HG02943 (cell line): ENCODE data around the gene KCTD17.
"Not testable (repeated sequence)": the region's sequence is repeated elsewhere in the genome, so short reads cannot be mapped to it uniquely, and the experiment has no call there.

Source experiments
- ATAC-seq: cut with Tn5 transposase; IDR thresholded peaks from one replicate; pipeline ENCODE4 v1.9.1; 2021; ENCODE audit warnings: mild to moderate bottlenecking, low read depth, moderate library complexity; ENCODE audit not compliant: unreplicated experiment

The KCTD17 gene

DNA sequence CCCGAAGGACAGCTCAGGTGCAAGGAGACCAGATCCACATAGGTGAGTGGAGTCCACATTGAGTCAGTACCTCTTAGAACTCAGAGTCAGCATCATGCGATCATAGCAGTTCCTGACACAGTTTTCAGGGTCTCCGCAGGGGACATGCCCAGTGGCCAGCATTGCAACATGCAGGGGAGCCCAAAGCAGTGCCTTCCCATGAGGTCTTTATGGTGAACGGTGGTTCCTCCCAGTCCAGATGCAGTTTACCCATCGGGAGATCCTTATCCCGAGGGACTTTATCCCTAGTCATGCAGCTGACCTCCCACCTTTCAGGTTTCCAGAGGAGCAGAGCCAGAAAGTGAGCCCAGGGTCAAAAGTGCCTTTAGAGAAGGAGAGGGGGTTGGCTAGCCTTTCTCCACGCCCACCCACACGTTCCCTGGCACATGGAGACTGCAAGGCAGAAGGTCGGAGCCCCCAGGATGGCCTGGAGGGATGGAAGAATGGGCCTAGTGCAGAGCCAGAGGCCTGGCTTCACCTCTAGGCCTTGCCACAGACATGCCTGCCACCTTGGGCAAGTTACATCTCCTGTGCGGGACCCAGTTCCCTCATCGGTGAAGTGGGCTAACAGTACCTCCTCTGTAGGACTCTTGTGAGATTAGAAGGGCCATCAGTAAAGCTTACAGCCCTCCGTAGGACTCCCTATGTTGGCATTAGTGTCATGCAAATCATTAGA, 6.4 kb downstream of the KCTD17 start:
- ATAC-seq: no peak

DNA sequence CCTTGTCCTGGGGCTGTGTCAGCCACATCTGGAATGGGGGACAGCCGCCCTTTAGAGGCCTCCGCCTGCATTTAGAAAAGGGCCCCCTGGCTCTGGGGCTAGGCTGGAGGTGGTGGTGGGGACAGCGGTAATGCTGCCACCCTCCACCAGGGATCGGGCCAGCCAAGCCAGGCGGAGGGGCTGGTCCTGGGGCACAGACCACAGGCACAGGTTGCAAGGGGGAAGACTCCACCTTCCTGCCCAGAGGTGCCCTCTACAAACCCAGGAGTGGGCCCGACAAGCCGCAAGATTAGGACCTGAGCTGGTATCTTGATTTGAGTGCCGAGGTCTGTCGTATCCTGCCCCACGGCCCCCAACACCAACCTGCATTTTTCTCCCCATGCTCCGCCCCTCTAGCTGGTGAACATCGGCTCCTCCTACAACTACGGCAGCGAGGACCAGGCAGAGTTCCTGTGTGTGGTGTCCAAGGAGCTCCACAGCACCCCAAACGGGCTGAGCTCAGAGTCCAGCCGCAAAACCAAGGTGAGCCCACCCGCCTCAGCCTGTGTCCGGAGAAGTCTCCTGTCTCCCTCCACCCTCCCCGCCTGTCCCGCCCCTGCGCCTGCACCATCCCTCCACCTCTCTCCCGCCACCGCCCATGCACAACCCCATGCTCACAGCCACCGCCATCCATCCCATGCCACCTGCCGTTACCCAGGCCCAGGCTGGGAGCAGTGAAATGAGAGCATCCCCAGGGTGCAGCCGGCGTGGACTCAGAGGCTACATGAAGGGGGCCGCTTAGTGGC, 7.6 kb downstream of the KCTD17 start:
- ATAC-seq: no peak

DNA sequence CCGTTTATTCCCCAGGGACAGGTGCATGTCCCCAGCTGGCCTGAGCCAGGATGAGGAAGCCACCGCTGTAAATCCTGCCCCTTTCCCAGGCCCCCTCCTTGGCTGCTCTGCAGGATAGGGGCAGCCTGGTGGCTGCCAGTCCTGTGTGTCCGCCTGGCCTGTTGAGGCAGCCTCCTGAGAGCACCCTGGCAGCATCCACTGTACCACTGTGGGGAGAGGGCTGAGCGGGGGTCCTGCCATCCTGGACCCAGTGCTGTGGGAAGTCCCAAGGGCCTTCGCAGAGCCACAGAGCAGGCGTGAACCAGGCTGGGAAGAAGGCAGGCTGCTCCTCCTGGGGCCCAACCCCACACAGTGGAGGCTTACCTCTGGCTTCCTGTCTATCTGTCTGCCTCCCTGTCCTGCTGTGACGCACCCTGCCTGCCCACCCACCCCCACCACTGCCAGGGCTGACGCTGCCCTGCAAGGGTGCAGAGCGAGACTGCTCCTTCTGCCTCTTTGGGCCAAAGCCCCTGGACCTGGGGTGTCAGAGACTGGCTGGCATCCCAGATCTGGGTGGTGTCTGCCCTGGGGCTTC, 8.4 kb downstream of the KCTD17 start:
- ATAC-seq: no peak

DNA sequence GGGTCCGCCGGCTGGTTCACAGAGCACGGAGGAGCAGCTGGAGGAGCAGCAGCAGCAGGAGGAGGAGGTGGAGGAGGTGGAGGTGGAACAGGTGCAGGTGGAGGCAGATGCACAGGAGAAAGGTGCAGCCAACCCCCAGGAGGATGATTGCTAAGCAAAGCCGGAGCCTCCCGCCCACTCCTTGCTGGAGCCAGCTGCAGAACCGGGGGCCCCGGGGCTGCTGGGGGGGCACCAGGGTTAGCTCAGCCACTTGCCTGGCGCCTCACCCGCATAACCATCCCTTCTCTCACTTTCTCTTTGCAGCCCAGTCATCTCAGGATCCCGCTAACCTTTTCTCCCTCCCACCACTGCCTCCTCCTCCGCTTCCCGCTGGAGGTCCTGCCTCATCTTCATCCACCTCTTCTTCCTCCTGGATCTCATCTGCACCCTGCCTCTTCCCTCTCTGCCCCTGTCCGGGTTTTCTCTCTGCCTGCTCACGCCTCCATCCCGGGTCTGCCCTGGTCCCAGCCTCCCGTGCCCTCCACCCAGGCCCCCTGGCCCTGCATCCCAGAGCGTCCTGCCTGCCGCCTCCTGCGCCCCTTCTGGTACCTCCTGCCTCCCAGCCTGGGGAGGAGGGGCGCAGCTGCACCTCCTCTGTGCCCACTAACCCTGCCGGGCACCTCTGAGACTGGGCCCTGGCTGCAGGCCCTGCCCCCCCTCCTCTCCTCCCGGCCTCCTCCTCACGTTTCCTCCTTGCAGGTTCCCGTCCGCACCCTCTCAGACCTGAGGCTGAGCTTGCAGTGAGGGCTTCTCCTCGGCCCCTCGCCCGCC, 9.5 kb downstream of the KCTD17 start:
- ATAC-seq: no peak

DNA sequence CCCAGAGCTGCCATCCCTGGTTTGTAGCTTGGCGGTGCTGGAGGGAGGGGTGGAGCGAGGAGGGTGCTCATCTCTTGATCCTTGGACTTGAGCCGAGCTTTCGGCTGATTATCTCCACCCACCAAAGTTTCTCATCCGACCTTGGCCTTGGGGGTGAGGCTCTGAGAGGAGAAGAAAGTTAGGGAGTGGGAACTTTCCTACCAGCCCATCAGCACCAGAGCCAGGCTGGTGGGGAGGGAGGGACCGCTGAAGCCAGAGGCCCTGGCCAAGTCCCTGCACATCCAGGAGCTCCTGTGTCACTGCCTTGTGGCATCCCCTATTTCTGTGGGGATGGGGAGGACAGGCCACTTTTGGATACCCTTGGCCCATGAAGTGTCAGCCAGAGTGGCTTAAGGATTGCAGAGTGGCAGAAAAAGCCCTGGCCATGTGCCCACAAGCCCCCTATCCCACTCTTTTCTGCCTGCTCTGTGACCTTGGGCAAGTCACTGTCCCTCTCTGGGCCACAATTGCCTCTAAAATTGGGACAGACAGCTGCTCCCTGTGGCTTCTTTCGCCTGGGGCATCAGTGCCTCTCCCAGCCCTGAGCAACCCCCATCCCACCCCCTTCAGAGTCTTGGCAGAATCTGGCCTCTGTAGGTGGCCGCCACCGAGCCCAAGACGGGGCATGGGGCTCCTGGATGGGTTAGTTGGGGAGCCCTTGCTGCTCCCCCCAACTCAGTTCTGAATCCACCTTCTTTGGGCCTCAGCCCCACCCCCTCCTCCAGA, 10.3 kb downstream of the KCTD17 start:
- ATAC-seq: no peak

DNA sequence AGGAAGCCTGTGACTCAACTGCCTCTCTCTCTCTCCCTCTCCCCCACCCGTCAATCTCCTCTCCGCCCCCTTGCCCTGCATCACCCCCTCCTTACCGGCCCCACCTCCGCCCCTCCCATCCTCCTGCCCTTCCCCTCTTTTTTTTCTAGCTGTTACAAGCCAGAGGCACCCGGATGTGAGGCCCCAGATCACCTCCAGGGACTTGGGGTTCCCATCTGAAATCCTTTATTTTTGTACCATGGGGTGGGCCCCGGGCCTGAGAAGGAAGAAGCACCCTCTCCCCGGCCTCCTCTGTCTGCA, 10.8 kb downstream of the KCTD17 start:
- no peak for ATAC-seq

DNA sequence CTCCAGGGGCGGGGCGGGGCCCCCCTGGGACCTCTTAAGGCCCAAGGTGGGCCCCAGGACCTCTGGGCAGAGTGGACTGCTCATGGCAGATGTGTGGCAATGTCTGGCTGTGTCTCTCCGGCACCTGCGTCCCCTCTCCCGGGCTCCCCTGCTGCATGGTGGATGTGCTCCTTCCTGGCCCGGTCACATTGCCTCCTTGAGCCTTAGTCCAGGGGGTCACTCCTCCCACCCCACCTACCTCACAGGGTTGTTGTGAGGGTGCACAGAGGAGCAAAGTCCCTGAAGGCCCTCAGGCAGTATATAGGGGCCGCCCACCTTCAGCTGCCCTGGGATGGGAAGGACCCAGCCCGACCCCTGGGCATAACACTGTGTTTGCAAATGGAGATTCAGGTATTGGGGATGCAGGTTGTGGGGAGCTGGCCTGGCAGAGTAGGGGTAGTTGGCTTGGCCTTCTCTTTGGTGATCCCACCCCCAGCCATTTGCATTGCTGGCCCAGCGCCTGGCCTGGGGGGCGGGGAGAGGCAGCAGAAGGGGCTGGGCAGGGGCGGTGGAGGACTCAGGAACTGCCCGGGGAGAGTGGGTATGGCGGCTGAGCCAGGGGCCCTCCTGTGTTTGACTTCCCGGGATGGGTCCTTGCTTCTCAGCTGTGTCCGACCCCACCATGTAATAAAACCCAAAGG, 11.3 kb downstream of the KCTD17 start:
- ATAC-seq: no peak

DNA sequence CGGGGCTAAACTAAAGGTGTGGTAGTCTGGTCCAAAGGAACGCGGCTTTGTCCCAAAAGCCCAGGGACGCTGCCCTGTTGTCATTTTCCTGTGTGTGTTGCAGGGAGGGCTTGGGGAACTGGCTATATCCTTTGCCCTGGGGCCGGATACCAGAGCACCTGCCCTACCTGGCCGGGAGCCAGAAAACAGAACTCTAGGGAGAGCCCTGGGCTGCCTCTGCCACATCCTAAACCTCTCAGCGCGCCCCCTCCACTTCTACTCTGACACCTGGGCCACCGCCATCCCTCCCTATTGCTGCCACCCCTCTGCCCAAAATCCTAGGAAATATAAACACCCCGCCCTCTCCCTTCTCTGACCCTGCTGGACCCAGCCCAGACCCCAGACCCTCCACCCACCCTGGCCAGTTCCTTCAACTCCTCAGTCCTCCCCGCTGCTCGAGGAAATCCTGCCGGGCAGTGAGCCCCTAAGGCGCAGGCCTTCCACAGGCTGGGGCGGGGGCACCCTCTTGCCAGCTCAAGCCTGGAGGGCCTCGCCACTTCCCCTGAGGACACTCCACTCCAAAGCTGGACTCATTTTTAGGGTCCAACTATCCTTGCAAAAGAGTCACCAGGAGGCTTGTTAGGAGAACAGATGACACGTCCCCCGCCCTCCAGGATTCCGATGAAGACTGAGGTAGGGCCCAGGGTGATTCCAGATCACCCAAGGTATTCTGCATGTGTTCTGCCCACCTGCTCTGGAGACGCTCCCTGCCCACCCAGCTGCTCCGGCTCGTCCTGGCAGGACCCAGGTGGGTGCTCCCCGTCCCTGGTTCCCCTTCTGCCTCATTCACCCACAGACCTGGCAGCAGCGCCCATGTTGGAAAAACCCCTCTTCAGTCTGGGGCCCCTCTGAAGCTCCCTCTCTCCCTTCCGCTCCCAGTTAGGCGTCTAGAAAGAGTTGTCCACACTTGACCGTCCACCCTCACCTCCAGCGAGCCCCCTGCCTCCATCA, 12.2 kb downstream of the KCTD17 start:
- ATAC-seq: no peak

DNA sequence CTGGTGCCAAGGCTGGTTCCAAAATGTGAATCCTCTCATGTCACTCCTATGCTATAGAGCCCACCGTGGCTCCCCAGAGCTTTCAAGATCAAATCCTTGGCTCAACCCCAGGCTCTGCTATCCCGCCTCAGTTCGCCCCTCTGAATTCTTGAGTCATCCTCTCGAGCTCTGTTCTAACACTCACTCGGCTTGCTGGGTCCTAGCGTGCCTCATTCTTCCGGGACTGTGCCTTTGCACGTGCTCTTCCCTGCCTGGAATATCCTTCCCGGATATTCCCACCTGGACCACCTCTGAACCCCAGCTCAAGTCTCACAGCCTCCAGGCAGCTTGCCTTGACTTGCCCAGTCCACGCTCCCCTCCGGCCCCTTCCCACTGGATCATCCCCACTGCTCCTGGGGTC, 13.0 kb downstream of the KCTD17 start:
- ATAC-seq: no peak

DNA sequence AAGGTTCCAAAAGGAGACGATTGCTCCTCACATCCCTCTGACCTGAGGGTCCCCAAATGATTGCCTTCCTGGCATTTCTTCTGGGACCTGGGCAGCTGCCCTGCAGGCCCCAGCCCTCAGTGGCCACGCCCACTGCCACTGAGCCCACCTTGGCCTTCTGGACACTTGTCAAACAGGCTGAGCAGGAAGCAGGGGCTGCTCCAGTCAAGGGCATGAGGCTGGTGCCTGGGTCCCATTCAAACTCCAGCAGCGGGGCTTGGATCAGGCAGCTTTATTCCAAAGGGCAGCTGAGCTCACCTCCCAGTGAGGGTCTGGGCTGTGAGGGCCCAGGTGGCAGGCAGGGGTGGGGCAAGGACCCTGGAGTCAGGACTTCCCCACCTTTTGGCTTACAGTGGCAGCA, 13.6 kb downstream of the KCTD17 start:
- no peak for ATAC-seq

DNA sequence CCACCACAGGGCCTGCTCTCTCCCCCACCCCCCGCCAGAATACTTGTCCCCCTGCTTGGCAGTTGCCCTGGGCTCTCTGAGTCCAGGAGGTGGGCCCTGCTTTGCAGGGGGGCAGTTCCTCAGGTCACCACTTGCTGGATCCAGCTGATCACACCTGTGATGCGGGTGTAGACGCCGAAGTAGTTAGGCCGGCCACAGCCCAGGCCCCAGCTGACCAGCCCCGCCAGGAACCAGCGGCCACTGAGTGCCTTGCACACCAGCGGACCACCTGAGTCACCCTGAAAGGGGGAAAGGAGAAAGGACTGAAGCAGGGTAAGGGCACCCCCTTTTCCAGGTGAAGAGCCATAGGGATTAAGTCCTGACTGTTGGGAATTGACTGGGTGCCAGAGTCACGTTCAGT, 14.4 kb downstream of the KCTD17 start:
- no peak for ATAC-seq

DNA sequence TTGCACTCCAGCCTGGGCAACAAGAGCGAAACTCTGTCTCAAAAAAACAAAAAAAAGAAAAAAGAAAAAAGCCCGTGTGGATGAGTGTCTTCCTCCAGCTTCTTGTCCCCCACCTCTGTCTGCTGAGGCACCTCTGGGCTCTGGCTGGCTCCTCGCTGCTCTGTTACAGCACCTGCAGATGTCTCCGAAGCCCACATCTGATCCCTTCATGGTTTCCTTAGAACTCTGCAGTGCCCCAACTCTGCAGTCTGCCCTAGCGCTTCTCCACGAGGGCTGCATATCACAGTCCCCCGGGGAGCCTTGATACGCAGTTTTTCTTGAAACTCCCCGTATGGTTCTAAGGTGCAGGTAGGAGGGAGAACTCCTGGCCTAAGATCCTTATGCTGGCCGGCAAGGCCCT, 15.9 kb downstream of the KCTD17 start:
- no peak for ATAC-seq

DNA sequence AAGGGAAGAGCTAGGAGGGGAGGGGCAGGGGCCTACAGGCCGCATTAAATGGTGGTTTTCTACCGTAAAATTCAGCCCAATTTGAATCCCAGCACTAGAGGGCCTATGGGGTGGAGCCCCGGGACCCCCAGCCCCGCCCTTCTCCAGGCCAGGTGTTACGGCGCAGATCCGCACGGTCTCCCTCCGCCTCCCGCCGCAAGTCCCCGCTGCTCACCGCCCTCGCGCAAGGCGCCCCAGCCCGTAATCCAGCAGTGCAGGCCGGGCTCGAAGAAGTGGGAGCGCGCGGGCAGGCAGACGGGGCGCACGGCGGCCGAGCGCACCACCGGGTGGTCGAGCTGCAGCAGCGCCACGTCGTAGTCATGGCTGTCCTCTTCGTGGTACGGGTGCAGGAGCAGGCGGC, 17.3 kb downstream of the KCTD17 start:
- no peak for ATAC-seq

DNA sequence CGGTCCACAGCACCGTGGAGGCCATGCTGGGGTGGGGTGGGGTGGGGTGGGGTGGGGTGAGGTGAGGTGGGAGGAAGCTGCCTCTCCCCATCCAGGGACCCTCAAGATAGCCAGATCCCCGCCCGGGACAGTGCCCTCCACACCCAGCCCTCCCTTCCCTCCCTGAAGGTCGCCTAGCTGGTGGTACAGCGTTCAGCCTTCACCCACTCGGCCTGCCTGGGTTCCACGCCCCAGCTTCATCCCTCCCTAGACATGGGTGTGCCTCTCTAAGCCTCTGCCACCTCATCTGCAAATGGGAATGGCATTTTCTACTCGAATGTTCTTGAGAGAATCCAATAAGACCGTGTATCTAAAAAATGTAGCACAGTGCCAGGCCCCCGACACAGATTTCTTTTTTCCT, 17.8 kb downstream of the KCTD17 start:
- no peak for ATAC-seq

DNA sequence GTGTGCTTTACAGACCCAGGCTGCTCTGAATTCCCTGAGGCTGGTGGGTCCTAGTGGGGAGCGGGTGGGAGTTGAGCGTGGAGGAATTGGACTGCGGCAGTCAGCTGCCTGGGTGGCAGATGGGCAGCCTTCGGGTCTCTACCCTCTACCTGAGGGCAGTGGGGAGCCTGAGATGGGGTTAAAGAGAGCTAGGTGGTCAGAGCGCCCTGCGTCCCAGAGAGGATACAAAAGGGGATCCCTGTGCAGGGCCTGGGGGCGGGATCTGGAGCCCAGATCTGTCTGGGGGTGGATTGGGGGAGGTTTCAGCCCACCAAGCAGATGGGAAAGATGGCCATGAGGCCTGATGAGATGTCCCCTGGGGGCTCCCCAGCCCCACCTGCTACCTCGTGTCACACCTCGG, 18.2 kb downstream of the KCTD17 start:
- ATAC-seq: no peak

DNA sequence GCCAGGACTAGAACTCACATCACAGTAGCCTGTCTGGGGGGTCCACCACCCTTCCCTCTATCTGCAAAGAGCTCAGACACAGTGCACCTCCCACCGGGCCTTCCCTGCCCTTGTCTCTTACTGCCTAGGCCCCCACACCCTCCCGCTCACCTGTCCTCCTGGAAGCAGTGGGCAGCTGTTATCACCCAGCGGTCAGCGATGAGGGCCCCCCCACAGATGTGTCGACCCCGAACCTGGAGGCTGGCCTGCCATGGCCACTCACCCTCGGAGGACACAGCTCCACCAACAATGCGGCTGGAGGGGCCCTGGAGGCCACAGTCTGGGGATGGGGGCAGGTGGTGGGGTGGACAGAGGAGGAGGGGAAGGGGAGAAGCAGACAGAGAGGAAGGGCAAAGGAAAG, 18.8 kb downstream of the KCTD17 start:
- no peak for ATAC-seq

DNA sequence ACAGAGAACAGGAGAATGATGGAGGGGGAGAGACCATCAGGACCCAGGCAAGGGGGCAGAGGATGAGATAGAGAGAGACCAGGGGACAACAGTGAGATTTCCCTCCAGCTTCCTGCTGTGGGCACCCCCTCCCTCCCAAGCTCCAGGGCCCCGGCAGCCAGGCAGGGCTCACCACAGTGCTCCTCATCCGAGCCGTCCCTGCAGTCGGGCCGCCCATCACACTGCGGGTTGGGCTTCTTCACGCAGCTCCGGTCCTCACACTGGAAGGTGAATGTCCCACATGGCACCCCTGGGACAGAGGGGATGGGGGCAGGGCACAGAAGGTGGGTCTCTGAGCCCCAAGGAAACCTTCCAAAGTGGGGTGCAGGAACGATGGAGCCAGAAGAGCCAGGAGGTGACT, 19.2 kb downstream of the KCTD17 start:
- no peak for ATAC-seq

DNA sequence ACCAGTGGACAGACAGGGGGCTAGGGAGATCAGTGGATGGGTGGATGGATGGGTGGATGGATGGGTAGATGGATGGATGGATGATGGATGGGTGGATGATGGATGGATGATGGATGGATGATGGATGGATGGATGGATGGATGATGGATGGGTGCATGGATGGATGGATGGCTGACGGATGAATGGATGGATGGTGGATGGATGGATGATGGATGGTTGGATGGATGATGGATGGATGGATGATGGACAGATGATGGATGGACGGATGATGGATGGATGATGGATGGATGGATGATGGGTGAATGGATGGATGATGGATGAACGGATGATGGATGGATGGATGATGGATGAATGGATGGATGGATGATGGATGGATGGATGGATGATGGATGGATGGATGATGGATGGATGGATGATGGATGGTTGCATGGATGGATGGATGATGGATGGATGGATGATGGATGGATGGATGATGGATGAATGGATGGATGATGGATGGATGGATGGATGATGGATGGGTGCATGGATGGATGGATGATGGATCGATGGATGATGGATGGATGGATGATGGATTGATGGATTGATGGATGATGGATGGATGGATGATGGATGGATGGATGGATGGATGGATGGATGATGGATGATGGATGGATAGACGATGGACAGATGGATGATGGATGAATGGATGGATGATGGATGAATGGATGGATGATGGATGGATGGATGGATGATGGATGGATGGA, 20.5 kb downstream of the KCTD17 start:
- ATAC-seq: not testable (repeated sequence)
